HG03432 (cell line): ENCODE results near the gene LDLRAD3.

Source experiments
- ATAC-seq: cut with Tn5 transposase; IDR thresholded peaks from one replicate; pipeline ENCODE4 v1.9.1; 2021; ENCODE audit warnings: mild to moderate bottlenecking, moderate library complexity; ENCODE audit not compliant: unreplicated experiment

The LDLRAD3 gene

DNA sequence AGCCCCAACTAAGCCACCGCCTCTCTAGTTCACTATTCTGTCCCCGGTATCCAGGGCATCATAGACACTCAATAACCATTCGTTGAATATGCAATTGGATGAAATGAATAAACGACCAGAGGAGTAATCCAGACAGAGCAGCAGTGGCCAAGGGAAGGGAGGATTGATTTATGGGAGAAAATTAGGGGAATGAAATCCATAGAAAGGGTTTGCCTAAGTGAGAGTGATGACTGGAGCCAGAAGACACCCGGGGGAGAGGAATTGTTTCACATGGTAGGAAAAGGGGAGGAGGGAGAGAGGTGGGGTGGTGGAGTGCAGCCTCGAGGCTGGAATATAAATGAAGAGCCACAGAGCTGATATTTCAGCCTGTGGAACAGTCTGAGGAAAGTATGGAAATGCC is 177.2 kb downstream of the LDLRAD3 start:
- ATAC-seq = no peak

DNA sequence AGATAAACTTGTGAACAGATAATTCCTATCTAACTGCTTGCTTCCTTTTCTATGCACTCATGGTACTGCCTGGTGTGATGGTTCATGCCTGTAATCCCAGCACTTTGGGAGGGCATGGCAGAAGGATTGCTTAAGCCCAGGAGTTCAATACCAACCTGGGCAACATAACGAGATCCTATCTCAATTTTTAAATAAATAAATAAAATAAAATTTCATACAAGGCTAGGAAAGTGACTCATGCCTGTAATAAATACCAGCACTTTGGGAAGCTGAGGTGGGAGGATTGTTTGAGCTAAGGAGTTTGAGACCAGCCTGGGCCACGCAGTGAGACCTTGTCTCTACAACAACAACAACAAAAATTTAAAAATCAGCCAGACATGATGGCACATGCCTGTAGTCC is 178.8 kb downstream of the LDLRAD3 start:
- ATAC-seq = no peak

DNA sequence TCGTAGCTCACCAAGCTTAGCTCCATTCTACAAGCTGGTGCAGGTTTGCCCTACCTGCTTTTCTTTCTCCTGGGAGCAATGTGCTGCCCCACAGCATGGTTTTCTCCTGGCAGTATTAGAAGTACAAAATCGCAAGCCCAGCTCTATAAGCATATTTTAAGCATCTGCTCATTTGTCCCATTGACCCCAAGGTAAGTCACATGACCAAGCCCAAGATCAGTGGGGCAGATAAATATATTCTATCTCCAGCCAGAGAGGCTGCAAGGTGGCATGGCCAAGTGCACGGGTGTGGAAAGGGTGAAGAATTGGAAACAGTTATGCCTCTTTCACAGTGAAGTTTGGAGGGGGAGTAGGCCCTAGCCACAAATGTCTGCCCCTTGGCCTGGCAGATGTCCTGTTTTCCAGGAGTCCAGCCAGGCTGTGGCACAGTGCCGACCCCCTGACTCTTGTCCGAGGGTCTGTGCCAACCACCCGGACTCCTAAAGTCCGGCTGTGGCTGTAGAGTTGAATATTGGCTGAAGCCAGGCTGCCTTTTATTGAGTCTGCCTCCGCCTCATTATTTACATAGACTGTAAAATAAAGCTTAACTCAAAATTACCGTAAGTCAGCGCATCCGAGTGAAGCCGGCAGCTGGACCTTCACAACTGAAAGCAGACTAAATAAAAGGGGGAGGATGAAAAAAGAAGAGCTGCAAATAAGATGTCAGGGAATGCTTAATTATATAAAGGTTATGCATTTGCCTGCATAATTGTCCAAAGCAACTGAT is 179.7 kb downstream of the LDLRAD3 start:
- ATAC-seq = no peak

DNA sequence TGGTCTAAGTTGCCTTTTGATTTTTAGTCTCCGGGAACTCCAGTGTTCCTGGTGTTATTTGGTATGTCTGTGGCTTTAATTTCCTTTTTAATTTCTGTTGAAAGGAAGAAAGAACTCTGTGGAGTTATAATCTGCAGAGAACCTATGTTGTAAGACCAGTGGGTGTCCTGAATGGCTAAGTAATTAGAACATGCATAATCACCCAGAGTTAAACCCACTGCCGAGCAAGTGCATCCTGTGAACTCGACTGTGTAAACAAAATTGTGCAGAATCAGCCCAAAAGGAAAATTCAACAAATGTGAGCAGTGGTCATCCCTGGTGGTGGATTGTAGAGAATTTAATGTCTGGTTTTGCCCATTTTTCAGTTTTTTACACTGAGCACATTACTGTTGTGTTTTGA is 182.8 kb downstream of the LDLRAD3 start:
- ATAC-seq = no peak

DNA sequence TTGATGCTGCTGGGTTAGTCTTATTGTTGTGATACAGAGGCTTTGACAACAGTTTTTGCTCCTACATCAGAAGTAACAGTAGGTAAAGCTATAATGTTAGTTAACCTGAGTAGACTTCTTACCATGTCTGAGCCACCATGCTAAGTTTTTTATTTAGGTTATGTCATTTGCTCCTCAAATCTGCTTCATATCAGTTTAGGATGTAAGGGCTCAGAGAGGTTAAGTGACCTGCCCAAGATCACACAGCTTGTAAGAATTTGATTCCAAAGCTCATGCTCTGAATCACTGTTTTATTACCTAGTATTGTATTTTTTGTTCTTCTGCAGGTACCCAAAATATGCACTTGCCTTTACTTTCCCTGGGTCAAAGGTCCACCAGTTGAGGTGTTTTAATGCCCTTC is 183.7 kb downstream of the LDLRAD3 start:
- no peak for ATAC-seq

DNA sequence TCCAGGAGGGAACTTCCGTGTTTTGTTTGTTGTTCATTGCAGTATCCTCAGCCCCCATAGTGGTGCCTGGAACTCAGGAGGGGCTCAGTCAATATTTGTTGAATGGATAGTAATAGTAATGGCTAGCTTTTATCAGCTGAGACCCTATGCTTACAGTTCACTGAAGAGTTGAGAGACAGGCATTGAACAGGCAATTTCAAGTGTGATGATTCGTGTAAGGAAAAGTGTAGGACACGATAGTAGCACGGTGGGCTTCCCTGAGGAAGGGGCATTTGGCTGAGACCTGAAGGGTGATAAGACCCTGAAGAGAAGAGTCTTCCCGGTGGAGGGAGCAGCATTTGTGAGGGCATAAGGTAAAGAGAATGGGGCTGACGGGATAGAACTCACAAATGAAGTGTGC is 186.1 kb downstream of the LDLRAD3 start:
- ATAC-seq = no peak

DNA sequence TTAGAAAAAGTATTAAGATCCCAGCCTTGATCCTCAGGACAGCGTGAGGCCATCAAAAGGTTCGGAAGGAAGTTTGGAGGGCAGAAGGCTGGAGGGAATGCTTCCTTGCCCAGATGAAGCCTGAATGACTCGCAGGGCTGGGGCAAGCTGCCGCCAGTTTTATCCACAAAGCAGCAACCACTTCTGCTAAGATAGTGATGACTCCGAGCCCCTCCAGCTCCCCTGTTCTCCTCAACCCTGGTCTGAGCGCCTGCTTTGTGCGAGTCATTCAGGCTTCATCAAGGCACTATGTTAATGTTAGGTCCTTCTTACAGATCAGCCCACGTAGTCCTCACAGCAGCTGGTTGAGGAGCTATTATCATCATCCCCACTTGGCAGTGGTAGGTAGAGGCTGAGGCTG is 186.5 kb downstream of the LDLRAD3 start:
- no peak for ATAC-seq

DNA sequence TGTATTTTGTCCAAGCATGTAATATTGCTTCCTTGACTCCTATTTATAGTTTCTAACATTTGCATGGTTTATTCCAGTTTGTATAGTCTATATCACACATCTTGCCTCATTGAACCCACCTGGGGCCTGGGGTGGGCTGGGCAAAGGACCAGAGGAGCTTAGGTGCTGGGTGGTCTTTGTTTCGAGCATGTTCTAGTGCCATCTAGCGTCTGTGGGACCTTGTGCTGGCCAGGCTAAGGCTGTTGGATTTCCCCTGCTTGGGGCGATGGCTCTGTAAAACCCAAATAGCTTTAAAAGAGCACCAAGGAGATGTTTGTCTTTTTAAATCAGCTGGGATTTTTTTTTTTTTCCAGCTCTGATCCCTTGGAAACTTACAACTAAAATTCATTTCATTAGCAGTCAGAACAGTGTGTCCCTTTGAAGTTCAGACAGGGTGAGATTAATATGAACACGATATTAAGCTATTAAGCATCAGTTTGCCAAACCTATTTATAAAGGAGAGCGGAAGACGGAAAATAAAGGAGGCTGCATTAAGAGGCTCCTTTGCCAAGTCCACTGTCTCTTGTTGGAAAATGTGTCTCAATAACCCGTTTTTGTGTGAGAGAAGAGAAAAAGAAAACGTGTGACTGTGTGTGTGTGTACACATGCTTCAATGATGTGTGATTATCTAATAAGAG is 188.0 kb downstream of the LDLRAD3 start:
- ATAC-seq = no peak

DNA sequence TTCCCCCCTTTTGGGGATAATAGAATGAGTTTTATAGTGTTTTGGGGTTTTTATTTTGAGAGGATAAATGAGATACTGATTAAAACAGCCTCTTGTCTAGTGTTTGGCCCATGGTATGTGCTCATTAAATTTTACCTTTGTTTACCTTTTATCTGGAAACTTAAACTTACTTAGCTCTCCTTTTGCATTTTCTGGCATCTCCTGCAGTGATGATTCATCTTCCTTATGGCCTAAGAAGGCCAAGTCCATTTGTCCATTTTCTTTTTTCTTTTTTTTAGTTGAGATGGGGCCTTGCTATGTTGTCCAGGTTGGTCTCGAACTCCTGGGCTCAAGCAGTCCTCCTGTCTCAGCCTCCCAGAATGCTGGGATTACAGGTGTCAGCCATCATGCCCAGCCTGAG is 189.1 kb downstream of the LDLRAD3 start:
- no peak for ATAC-seq

DNA sequence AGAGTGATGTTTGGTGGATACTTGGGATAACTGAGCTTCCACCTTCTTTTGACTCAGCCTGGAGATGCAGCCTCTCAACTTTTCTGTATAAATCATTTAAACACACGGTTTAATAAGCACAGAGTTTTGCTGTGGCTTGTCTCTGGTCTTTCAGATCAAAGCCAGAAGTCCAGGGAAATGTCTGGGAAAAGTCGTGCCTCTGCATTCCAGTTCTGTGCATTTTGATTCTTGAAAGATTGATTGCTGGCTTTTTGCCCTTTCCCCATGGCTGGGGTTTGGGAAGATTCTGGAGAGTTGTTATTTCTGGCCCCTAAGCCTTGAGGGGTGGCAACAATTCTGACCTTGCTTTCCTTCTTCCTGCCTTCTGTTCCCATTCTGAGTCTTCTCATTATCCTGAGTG is 191.2 kb downstream of the LDLRAD3 start:
- ATAC-seq = no peak

DNA sequence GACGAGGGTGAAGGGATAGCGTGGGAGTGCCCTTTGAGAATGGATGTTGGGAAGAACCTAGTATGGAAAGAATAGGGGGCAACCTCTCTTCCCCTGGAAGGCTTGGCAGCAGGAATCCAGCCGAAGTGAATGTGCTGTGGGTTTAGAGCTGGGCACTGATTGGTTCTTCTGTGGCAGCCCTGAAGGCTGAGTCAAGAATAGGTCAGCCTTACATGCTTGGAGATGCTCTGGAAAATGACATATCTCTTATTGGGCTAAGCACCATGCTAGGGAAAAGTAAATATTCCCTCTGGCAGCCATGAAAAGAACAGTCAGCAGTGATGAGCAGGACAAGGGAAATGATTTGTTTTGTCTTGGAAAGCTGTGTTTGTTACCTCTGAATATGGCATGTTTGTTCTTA is 195.9 kb downstream of the LDLRAD3 start:
- ATAC-seq = no peak

DNA sequence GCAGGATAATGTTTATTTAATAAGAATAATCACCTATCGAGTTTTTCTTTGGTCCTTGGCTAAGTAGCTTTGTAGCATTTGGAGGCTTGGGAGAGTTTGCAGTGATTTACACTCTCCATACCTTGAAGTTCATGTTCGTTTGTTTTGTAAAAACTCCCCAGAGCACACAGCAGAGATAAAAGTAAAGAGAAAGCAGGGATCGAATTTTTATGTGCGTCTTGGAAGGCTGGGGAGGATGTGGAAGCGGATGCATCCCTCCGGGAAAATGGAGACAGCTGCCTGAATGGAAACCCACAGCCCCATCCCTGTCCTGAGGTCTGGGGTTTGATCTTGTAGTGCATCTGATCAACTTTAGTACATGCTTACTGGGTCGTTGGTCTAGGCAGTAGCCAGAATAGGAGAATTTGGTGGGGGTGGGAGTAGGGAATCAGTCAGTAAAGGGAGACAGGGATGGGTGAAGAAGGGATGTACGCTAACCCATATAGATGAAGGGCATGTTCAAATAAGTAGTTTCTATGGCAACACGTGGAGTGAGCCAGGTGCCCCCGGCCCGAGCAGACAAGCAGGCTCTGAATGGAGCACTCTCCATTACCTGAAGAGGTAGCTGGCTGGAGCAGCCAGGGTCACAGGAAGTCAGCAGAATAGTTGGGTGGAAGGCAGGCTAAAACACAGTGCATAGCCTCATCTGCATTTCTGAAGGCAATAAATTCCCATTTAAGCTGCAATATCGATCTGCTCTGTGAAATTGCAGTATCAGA is 197.5 kb downstream of the LDLRAD3 start:
- no peak for ATAC-seq

DNA sequence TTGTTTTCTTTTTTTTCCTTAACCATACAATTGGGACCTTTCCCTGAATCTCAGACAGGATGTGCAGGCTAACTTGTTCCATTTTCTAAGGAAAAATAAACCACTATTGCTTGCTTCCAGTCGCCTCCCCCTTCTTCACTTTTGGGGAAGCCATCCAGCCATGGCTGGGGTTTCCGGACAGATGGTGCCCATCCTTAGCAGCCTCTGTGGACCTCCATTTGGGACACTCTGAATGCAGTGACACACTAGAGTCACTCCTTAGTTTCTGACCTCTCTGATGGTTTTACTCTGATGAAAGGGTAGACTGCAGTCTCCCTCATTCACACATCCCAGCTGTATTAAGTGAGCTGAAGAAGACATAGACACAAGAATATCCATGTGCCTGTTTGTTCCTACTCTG is 198.1 kb downstream of the LDLRAD3 start:
- ATAC-seq = no peak

DNA sequence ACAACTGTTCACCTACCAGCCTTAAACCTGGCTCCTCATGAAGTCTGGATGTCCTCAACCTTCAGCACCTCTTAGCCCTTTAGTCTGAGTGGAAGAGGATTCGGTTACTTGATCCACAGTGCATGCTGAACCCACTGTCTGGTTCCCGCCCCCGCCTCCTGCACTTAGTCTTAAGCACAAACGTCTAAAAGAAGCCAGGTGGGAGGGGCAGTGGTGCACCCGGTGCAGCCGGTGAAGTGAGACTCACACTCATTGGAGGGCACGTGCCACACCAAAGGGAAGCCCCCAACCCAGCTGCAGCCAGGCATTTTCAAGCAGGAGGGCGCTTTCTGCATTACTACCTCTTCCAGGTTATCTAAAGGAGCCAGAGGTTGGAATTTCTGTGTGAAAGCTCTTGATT is 198.6 kb downstream of the LDLRAD3 start:
- no peak for ATAC-seq

DNA sequence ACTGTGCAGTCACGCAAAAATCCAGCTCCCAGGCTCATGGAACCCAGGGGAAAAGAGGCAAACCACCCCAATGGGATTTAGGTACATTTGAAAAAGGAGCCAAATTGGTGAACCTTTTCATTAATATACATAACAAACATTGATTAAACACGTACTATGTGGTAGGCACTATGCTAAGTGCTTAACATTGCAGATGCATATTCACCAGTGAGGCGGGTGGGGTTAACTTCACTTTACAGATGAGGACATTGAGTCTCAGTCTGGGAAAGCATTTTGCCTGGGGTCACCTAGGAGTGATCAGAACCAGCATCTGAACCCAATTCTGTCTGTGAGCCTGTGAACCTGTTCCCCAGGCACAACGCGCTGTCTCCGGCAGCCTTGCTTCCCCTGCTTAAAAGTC is 199.0 kb downstream of the LDLRAD3 start:
- no peak for ATAC-seq

DNA sequence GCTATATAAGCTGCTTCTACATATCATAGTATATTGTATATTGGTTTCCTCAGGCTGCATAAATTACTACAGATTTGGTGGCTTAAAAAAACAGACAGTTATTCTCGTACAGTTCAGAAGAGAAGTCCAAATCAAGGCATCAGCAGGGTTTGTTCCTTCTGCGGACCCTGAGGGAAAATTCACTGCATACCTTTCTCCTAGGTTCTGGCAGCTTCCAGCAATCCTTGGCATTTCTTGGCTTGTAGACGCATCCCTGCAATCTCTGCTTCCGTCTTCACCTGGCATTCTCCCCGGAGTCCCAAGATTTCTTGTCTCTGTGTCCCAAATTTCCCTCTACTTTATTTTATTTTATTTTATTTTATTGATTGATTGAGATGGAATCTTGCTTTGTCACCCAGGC is 202.6 kb downstream of the LDLRAD3 start:
- no peak for ATAC-seq

DNA sequence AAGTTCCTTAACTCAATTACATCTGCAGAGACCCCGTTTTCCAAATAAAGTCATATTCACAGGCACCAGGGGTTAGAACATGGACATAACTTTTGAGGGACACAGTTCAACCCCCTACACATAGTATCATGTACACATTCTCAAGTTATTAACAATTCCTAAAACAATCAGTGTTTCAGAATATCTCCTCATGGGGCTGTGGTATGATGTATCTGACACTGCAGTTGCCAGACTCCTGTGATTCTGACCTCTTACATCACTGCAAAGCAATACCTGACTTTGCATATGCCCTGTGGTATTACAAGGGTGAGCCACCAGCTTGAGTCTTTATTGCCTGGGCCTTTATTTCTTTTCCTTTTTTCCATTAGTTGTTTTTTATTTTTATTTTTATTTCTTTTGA is 203.6 kb downstream of the LDLRAD3 start:
- ATAC-seq = no peak

DNA sequence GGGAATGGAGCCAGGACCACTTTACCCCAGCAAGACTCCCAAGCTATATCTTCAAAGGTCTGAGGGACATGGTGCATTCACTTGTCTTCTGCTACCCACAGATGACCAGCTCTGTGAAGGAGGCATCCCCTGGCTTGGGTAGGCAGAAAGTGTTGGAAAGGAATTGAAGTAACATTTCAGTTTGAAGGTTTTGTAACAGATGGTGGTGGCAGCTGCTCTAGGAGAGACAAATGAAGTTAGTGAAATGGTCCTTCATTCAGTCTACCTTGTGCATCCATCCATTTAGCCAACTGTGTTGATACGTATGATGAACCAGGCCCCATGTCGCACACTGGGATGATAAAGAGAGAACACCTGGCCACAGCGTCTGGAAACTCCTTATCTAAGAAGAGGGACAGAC is 204.8 kb downstream of the LDLRAD3 start:
- ATAC-seq = no peak

DNA sequence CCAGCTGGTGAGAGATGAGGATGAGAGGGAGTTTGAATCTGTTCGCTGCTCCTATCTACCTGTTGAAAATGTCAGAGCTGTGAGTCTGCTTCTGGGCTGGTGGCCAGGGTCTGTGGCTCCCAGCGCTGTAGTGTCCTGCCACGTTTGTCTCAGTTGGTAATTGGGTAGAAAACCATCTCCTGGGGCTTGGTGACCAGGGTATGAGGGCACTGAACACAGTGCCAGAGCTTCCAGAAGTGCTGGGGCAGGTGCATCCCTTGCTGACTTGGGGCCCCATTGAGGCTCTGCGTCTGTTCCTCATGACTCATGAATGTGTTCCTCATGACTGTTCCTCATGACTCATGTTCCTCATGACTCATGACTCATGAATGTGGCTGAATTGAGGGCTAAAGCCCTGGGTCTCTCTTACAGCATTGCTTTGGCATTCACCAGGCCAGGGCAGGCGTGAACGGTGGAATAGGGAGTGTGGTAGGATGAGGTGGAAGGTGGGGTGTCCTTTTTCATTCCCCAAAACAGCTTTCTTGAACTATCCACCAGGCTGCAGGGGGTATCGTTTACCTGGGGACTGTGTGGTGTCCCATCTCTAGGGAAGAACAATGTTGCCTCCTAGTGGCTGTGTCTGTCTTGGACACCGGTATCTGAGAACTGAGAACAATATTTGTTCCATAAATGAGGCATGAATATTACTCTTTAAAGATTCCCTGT is 205.8 kb downstream of the LDLRAD3 start:
- peak; percentile 95 for ATAC-seq

DNA sequence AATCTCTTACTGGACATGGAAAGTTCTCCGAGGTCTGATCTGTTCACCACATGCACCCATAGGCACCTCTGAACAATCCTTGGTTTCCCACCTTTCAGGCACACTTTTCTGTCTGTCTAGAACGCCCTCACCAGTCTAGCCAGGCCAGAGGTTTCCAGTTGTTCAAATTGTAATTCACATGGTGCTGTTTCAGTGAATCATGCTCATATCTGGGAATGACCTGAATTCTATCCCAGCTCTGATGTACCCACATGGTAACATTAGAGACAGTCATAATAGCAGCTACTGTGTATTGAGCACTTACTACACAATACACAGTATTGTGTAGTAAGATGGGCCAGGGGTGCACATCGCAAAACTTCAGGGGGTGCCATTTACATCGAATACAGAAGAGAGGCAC is 207.1 kb downstream of the LDLRAD3 start:
- ATAC-seq = no peak

DNA sequence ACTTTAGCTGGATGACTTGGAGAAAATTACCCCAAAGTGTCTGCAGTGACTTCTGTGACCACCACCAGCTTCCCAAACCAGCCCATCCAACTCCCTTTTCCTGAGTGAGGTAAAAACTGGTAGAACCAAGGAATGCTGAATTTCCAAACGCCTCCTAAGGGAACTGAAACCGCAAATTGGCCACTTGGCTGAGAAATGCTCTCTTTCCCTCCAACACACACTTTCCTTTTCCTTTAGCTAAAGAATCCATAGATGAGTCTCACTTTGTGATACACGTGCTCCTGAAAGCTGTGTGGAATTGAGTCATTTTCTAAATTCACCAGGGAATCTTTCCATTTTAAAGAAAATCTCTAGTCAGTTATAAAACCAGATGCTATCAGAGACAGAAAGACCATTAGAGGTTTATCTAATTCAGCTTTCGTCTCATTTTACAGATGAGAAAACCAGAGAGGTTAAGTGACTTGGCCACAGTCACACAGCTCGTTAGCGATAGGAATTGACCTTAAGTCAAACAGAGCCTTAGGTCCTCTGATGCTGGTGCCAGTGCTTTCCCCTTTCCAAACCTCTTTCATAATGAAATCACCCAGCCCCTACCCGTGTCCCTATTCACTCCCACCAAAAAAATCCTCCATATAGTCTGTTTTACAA is 208.2 kb downstream of the LDLRAD3 start:
- no peak for ATAC-seq
